GM10266 (cell line): ENCODE measurements around the gene DNAJA4.

Experiments
- DNase-seq: peaks from one replicate; pipeline ENCODE4 v3.0.0; 2012; ENCODE audit errors: extremely low spot score
- TF ChIP-seq, protein P1 (sequence below): IDR thresholded peaks from 2 replicates; pipeline ENCODE4 v1.5.1; 2012; ENCODE audit warnings: mild to moderate bottlenecking, low read depth; ENCODE audit not compliant: control insufficient read depth, insufficient read depth; ENCODE audit errors: missing control alignments

The DNAJA4 gene

DNA sequence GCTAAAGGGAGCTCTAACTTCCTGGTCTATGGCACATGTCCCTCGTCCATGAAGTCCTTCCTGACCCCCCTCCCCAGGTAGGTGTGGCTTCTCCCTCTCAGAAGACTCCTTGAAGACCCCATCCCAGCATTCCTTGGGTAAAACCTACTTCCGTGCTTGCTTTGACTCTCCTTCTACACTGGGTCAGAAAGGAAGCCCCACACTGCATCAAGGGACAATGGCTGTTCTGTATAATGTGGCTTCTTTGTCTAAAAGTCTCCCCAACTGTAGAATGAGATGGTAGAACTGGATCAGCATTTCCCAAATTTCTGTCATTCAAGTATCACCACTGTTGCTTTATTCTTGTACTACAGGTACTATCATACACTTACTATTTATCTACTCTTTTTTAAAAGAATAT is 3.9 kb upstream of the DNAJA4 start:
- TF ChIP-seq, protein P1, sequence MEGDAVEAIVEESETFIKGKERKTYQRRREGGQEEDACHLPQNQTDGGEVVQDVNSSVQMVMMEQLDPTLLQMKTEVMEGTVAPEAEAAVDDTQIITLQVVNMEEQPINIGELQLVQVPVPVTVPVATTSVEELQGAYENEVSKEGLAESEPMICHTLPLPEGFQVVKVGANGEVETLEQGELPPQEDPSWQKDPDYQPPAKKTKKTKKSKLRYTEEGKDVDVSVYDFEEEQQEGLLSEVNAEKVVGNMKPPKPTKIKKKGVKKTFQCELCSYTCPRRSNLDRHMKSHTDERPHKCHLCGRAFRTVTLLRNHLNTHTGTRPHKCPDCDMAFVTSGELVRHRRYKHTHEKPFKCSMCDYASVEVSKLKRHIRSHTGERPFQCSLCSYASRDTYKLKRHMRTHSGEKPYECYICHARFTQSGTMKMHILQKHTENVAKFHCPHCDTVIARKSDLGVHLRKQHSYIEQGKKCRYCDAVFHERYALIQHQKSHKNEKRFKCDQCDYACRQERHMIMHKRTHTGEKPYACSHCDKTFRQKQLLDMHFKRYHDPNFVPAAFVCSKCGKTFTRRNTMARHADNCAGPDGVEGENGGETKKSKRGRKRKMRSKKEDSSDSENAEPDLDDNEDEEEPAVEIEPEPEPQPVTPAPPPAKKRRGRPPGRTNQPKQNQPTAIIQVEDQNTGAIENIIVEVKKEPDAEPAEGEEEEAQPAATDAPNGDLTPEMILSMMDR, result no peak
- DNase-seq, result no peak

DNA sequence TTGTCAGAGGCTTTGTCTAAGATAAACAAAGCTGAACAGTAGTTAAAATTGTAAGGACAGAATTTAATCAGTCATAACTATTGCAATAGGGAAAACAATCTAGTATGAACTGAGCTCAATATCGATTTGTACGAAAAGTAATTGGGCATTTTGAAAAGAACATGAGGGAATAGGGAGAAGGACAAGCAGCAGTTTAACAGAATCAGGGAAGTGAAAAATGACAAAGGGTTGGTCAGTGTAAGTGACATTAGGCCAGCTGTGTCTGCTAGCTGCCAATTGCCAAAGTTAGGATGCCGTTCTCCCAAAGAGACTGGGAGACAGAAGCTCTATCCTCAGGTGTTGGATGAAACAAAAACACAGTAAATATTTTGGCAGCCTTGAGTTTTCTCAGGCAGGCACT is 3.3 kb upstream of the DNAJA4 start:
- TF ChIP-seq, protein P1, result no peak
- no peak for DNase-seq

DNA sequence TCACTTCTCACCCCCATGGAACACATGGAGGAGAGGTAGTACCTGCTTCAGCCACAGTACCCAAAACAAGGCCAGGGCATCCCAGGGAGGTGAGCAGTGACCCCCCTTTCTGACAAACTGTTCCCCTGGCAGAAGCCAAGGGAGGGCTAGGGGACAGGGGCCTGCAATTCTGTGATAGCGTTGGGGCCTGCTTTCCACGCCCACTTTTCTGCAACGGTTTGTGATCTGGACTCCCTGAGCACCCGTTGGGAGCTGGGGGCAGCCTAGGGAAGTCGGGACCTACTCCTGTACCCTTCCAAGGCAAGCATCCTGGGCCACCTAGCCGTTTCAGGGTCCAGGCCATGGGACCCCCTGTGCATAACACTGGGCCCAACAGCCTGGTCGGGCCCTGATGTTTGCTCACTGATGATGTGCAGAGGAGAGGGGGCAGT is 996 bp upstream of the DNAJA4 start:
- peak; percentile 46 for DNase-seq
- TF ChIP-seq, protein P1, result no peak

DNA sequence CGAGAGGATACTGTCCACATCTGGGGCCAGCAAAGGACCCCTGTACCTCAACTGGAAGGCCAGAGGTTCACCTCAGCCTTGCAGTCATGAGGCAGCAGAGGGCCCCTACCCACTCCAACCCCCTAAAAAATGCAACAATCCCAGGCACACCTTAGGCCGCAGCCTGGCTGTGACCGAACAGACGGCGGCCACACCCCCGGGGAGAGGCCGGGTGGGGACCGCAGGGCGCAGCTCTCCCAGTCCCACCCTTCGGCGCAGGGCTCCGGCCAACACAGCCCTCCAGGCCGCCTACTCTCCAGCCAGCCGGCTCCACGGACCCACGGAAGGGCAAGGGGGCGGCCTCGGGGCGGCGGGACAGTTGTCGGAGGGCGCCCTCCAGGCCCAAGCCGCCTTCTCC is 457 bp upstream of the DNAJA4 start:
- no peak for DNase-seq
- TF ChIP-seq, protein P1, result no peak

DNA sequence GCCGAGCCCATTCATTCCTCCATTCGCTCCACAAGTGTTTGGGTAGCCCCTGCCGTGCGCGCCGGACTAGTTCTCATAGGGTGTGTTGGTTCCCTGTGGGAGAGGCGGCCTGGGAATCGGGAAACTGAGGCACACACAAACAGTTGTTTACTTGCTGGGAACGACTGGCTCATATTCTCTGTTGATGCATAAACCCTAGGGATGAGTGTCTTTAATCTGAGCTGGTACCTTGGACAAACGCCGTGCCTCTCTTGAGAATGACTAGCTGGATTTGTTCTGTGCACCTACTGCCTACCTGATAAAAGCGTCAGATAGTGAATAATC is 737 bp downstream of the DNAJA4 start:
- DNase-seq, result no peak
- TF ChIP-seq, protein P1, result no peak

DNA sequence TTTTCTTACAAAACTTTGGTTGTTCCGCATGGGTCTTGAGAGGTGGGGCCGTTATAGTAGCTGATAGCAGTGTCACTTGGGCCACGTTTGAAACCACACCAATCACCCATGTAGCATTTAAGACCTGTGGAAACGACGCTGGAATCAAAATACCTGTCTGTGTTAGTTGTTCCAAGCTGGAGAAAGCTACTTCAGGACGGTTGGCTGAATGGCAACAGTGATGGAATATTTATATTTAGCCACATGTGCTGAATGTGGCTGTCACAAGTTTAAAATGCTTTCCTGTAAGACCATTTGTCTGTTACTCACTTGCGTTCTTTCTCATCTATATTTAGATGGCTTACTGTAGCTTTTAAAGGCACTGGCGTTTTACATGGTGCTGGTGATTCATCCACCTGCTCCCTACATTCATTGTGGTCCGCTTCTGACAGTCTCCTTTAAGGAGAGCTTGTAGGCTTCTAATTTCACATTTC is 1.4 kb downstream of the DNAJA4 start:
- TF ChIP-seq, protein P1, result no peak
- no peak for DNase-seq

DNA sequence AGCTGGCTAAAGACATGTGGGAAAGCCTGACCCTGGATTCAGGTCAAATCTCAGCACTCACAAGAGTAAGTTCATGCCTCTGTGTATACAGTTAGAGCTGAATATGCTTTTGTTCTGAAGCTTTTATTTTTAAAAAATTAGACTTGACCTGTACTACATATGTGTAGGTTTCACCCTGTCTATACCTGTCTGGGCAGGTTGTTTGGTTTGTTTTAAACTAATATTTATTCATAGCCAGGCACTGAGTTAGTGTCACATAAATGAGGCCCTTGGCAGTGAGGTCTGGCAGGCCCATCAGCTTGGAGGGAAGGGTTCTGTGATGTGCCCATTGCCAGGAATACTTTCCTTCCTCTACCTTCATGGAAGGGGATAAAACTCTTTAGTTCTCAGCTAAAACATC is 1.9 kb downstream of the DNAJA4 start:
- TF ChIP-seq, protein P1, result no peak
- no peak for DNase-seq

DNA sequence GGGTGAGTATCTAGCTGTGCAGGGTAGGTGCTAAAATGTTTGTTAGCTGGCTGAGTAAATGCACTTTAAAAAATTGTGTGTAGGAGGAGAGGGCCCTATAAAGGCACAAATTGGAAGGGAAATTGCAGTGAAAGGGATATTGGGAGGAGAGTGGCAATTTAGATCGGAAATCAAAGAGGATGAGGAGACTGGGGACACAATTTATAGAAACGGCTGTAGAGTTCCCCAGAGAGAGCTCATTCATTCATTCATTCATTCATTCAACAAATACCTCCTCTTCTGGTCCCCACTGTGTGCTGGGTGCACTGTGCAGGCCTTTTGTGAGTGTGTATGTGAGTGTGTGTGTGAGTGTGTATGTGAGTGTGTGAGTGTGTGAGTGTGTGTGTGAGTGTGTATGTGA is 2.4 kb downstream of the DNAJA4 start:
- no peak for DNase-seq
- TF ChIP-seq, protein P1, result no peak
